NCI-H1105 treated with DMSO at 0.1 percent for 48 hours (cell line): ENCODE results near the gene CAPN9.
"Not testable (repeated sequence)": the region's sequence is repeated elsewhere in the genome, so short reads cannot be mapped to it uniquely, and the experiment has no call there.

ENCODE experiments used
- DNase-seq: peaks from one replicate; lab custom pipeline; 2025; lab: John Stamatoyannopoulos, UW

CAPN9 gene, protein sequence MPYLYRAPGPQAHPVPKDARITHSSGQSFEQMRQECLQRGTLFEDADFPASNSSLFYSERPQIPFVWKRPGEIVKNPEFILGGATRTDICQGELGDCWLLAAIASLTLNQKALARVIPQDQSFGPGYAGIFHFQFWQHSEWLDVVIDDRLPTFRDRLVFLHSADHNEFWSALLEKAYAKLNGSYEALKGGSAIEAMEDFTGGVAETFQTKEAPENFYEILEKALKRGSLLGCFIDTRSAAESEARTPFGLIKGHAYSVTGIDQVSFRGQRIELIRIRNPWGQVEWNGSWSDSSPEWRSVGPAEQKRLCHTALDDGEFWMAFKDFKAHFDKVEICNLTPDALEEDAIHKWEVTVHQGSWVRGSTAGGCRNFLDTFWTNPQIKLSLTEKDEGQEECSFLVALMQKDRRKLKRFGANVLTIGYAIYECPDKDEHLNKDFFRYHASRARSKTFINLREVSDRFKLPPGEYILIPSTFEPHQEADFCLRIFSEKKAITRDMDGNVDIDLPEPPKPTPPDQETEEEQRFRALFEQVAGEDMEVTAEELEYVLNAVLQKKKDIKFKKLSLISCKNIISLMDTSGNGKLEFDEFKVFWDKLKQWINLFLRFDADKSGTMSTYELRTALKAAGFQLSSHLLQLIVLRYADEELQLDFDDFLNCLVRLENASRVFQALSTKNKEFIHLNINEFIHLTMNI

DNA sequence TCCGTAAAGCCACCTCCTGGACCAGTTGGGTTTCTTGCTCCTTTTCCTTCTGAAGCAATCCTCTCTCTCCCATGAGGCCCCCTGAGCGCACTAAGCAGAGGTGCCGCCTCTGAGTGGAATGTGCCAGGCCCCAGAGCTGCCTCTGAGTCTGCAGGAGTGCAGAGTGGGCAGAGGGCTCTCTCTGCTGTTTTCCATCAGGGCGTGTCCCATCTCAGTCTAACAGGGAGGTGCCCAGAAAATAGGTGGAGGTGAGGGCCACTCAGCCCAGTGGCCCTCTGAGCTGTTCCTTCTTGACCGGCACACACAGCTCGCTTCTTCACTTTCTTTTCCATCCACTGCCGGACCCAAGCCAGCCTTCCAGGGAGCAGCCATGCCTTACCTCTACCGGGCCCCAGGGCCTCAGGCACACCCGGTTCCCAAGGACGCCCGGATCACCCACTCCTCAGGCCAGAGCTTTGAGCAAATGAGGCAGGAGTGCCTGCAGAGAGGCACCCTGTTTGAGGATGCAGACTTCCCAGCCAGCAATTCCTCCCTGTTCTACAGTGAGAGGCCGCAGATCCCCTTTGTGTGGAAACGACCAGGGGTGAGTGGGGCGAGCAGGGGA is at the start of gene CAPN9:
Gene CAPN9 (plus strand): TSS at position 262 of the 604 bp plus-strand sequence. CDS start 109 bp downstream, at position 371.
- DNase-seq = no peak

DNA sequence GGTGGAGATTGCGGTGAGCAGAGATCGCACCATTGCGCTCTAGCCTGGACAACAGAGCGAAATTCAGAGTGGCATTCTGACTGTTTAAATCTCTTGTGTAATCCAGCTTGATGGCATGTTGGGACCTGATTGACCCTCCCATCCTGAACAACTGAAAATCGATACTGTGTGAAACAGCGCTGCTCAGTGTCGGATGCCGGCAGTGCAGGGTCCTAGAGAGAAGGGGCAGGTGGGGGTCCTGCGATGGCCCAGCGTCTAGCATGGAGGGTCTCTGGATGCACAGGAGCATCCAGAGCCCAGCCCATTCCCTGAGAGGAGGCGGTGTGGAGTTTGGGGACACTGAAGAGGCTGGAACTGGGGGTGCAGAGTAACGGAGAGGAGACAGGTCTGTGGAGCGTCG is 49.1 kb upstream of the CAPN9 start:
- no peak for DNase-seq

DNA sequence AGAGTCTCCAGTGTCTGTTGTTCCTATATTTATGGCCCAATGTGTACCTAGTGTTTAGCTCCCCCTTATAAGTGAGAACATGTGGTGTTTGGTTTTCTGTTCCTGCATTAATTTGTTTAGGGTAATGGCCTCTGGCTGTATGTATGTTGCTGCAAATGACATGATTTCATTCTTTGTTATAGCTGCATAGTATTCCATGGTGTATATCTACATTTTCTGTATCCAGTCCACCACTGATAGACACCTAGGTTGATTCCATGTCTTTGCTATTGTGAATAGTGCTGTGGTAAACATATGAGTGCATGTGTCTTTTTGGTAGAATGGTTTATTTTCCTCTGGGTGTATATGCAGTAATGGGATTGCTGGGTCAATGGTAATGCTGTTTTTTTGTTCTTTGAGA is 48.2 kb upstream of the CAPN9 start:
- DNase-seq = not testable (repeated sequence)

DNA sequence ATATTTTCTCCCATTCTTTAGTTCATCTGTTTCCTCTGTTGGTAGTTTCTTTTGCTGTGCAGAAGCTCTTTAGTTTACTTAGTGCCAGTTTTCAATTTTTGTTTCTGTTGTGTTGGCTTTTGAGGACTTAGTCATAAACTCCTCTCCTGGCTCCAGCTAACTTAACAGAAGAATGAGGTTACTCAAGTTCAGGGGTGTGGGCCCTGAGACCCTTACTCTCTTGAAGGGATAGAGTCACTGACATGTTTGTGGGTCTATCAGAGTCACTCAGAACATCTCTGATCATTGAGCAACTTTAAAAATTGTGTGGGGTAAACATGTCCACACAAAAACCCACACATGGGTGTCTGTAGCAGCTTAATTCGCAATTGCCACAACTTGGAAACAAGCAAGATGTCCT is 47.5 kb upstream of the CAPN9 start:
- no peak for DNase-seq

DNA sequence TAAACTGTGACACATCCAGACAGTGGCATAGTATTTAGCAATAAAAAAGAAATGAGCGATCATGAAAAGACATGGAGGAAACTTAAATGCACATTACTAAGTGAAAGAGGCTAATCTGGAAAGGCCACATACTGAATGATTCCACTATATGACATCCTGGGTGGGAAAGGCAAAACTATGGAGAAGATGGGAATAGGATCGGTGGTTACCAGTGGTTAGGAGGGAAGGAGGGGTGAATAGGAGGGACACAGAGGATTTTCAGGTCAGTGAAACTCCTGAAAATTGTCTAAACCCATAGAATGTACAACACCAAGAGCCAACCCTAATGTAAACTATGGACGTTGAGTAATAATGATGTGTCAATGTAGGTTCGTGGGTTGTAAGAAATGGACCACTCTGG is 47.1 kb upstream of the CAPN9 start:
- no peak for DNase-seq

DNA sequence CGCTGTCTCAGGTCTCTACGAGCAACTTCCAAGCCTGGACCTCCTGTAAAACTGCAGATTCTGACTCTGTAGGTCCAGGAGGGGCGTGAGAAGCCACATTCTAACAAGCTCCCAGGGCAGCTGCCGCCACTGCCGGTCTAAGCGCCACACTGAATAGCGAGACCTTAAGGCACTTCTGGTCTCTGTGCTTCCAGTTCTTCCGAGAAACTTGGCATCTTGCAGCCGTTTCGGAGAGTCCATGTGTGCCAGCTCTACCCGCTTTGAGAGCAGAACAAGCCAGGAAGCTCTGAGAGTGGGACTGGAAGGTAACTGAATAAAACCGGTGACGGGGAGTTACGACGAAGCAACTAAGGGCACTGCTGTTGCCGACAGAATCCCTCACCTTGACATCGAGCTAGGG is 45.8 kb upstream of the CAPN9 start:
- DNase-seq = no peak

DNA sequence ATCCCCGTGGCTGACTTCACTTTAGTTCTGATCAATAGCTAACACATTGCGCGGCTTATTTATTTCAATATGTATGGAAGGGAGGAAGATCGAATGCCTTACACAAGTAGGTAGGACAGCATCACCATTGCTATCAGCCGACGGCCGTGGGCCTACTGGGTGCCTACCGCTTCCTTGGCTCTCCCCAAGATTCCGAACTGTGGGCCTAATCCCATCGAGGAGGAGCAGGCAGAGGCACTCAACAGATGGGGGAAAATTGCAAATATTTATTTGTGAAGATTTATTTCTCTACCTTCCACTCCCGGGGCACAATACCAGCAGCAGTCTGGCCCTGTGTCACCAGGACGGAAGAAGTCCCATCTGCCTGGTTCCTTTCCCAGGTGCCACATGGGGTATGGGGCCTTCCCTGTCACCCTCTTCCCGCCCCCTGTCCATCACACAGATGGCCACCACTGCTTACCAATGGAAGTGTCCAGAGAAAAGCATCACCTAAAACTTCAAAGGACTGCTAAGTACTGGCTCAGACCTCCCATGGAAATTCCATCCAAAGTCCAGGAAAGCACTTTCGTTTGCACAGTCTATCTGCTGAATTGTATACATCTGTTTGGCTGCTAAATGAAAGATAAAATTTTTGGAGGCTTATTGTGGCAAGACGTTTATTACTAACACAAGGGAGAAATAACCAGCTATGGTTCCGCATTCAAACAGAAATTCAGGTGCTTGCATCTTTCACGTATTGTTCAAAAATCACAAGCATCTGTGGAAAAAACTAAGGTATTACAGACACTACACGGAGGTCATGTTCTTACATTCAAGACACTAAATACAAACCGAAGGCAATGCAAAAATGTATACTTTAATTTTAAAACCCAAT is 45.1 kb upstream of the CAPN9 start:
- no peak for DNase-seq

DNA sequence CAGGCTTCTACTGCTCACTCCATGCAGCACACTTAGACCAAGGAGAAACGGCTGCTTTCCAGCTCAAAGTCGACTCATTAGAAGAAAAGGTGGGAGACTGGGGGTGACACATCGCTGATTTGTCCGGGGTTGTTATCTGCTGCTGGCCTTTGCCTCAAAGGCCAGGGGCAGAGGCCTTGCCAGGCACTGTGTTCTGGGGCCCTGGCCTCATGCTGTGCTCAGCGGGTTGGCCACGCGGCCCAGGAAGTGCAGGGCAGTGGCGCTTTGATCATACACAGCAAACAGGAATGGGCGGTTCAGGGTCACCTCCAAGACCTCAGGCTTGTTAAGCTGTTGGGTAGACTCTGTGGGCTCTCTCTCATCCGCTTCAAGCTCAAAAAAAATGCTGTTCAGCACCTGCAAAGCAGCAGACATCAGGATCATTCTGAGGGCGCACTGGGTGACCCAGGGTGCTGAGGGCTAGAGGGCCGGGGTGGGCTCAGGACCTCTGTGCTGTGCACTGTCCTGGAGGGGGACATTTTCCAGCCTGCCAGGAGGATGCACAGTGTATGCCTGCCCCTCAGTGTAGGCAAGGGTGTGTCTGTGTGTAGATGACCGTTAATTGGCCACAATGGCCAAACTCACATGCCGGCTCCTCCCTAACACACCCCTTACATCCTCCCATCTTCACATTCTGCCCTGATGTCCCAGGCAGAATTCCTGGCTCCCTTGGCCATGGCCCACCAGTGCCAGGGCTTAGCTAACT is 44.1 kb upstream of the CAPN9 start:
- no peak for DNase-seq

DNA sequence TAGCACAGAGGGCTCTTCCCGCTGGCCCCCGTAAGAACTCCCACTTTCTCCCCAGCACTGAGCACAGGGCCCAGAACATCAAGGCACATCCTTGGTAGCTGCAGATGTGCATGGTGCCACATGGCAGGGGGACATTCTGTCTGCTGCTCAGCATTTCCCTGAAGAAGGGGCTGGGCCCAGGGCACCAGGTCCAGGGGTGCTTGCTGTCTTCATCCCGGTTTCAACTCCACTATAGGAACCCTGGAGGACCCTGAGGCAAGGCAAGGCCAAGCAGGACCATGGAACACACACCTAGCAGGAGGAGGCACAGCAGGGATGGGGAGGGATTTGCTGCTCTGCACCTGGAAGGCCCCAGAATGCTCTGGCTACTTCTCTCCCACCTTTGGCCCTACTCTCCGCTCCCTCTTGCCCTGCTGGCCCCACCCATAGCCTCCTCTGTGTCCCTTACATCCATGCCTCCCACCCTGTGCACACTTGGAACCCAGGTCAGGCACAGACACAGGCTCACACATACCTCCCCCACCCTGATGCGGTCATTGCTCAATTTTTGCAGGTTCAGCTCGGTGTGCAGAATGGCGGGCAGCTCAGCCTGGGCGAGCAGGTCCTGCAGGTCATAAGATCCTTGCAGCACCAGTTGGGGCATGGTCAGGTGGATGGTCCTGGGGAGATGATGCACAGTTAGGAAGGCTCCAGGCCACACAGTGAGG is 43.4 kb upstream of the CAPN9 start:
- no peak for DNase-seq

DNA sequence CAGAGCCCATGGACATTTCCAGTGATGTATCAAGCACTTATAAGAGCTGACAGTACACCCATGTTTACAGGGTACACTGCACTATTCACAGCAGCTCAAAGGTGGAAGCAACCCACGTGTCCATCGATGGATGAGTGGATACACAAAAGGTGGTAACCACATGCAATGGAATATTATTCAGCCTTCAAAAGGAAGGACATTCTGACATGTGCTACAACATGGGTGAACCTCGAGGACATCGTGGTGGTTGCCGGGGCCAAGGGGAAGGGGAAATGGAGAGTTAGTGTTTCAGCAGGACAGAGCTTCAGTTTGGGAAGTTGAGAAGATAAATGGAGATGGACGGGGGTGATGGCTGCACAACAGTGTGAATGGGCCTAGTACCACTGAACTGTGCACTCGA is 42.4 kb upstream of the CAPN9 start:
- no peak for DNase-seq

DNA sequence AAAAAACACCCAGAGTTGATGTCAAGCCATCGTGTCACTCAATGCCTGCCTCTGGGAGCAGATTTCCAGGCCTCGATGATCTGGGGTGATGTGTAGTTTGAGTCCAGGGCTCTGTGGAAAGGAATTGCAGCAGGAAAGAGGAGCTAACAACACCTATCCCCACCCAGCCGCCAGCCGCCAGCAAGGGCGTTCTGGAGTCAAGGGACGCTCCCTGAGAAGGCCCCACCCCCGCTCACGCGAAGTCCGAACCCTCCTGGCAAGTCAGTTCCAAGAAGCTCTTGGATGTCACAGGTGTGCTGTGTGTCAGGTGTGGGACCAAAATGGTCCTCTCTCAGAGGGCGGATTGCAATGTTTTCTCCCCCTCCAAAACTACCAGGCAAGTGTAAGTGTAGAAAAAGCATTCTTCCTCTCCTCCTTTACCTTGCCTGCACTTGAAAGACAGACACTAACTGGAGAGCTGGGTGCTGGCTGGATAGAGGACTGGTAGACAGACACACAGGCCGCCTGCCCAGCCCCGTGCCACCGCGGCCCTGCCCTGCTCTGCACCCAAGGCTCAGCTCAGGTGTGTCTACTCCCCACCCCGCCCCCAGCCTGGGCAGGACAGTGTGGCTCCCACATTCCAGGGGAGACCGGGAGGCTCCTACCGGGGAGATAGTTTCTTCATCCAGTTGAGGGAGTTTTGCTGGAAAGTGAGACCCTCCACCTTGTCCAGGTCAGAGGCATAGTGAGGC is 41.7 kb upstream of the CAPN9 start:
- no peak for DNase-seq

DNA sequence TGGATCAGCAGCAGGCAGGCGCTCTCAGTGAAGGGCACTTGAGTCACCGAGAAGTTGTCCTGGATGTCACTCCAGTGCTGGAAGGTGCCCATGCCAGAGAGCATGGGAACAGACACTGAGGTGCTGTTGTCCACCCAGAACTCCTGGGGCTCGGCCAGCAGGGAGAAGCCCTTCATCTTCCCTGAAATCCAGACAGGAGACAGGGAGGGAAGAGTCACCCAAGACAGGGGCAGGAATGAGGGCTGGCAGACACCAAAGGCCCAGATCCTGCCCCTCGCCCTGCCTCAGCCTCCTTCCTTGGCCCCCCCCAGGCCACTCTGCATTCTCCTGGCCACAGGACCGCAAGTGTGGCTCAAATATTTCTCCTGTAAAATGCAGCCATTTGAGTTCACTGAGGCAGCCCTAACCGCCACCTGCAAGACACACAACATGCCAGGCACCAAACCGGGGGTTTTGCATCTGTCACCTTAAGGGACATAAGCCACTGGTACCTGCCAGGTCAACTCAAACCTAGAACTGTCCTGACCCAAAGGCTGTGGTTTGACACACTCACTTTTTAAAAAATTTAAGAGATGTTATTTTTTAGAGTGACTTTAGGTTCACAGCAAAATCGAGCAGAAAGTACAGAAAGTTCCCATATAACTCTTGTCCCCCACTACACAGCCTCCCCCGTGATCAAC is 41.0 kb upstream of the CAPN9 start:
- DNase-seq = no peak

DNA sequence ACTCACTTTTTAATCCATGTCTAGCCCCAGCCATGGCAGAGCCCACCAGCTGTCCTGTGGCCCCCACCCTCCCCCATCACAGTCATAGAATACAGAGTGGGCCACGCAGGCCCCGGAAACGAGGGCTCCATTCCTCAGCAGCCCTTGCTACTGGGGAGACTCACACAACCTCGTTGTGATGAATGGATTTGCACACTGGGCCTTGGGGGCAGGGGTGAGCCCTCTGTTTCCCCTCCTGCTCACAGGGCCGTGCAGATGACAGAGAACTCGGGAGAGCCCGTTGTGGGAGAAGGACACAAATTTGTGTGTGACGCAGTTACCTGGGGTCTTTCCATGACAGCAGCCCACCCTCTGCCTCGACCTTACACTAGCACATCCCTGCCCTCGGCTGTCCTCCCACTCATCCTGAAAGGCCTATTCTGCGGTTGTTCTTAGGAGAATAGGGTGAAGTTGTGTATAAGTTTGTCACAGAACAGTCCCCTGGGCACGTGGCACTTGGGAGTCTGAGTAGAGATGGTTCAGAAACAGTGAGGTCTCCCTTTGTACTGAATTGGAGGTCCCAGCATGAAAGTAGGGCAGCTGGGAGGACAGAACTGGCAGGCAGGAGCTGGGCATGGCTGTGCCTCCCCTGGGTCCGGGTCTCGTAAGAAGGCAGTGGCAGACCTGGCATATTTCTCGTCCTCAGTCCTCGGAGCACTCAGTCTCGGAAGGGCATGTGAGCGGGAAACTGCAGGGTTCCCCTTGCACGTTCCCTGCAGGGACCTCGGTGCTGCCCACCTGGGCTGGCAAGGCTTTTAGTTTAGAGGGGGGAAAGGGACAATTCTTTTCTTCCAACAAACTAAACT is 40.1 kb upstream of the CAPN9 start:
- DNase-seq = no peak

DNA sequence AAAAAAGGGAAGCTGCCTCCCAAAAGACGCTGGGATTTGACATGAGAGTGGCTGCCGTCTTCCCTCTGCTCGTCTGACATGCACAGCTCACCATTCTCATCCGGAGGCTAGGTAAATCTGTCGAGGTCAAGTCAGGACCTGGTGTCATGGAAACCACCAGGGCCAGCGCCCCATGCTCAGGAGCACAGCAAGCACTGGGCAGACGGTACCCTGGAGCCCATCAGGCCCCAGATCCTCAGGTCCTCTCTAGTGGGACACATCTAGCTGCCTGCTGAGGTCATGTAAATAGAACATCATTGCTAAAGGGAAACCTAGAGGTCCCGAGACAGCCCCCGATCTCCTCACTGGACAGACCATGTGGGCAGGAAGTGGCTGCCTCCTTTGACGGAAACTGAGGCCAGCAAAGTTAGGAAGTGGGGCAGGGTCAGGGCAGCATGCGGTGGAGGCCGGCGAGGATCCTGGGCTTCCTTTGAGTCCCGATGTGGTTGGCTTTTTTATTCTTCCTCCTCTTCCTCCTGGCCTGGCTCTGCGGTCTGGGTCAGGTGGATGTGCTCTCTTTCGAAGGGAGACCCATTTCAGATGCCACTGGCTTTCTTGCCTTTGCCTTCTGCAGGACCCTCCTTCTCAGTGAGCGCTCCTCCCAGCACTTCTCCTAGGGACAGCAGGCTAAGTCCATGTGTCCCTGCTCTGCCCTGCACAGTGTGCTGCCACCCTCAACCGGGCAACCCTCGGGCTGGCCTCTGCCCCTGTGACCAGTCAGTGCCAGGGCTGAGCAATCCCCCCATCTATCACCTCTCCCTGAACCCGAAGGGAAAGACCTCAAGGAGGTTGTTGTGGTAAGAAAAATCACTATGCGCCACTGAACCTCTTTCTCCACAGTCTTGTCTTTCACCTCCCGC is 39.2 kb upstream of the CAPN9 start:
- DNase-seq = no peak

DNA sequence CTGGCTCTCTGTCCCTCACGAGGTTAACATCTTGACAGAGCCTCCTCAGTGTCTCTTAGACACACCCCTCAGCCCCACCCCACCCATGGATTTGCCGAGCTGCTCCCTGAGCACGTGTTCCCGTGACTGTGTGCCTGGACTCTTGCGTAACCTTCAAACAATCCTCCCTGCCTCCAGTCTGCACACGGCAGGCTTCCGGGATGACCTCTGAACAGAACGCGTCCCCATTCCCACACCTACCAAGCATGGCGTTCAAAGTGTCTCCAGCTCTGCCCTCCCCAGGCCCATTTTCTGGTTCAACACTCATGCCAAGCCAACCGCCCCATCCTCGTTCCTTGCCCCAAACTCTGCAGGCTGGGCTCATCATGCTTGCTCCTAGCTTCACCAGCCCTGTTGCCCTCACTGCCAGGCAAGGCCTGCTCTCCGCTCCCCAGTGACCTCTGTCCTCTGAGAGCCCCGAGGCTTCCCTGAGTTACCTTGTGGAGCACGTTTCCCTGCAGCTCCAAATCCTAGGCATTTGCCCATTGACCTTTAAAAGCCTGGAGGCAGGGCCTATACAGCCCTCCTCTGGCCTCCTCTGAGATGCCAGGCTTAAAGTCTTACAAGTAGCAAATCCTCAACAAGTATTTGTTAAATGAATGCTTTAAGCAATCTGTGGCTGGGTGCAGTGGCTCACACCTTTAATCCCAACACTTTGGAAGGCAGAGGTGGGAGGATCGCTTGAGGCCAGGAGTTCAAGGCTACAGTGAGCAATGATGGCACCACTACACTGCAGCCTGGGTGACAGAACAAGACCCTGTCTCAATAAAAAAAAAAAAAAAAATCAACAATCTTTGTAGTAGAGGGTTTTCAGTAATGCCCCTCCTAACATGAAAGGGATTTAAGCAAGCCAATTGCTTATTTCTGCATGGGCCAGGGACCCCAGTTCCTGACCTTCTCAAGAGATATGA is 38.3 kb upstream of the CAPN9 start:
- no peak for DNase-seq
